Thyroid gland (tissue), 4 donors: ENCODE measurements around the gene CDPF1. TPM values are rescaled to one million over a fixed set of nuclear protein-coding genes. Genes with fewer than 3 reads are reported as not detected.

Experiments
- DNase-seq, 2 donors: peaks; one replicate each; pipeline ENCODE4 v3.0.0-alpha.2; 2019
- H3K27ac ChIP-seq, 3 donors: fragments of 200-600 bp; sonication (generic); 1 replicate in 2 of 3; 2 replicates in 1 of 3; pipeline ENCODE4 v1.5.1; 2016 to 2019; ENCODE audit warnings: mild to moderate bottlenecking in 1 of 3, moderate library complexity in 1 of 3
- H3K27me3 ChIP-seq: fragments of 200-600 bp; sonication (generic); one replicate; pipeline ENCODE4 v1.5.1; 2019
- H3K36me3 ChIP-seq, 2 donors: fragments of 200-600 bp; sonication (generic); one replicate each; pipeline ENCODE4 v1.5.1; 2016 to 2019
- H3K4me1 ChIP-seq, 2 donors: fragments of 200-600 bp; sonication (generic); one replicate each; pipeline ENCODE4 v1.5.1; 2017 to 2019
- H3K4me3 ChIP-seq, 3 donors: fragments of 200-600 bp; sonication (generic); replicated peaks in 1 of 3; 1 replicate in 2 of 3; 2 replicates in 1 of 3; pipeline ENCODE4 v1.5.1; 2016; ENCODE audit warnings: mild to moderate bottlenecking in 1 of 3
- H3K9me3 ChIP-seq: fragments of 200-600 bp; sonication (generic); one replicate; pipeline ENCODE4 v1.5.1; 2017
- POLR2A ChIP-seq, 2 donors: fragments of 450-650 bp; IDR thresholded peaks; one replicate each; pipeline ENCODE4 v1.6.1; 2017; ENCODE audit warnings: antibody characterized with exemption in 2 of 2, mild to moderate bottlenecking in 2 of 2, moderate library complexity in 1 of 2
- WGBS, 2 donors: methylation state at CpG; one replicate each; pipeline ENCODE4 v1.1.5; 2017; 5-methylcytosine and 5-hydroxymethylcytosine counted together
- intact Hi-C: fragments of 100-400 bp; cut with DNase I; formaldehyde crosslinking; loops from one replicate; pipeline ENCODE4 v1.15.1; 2023
- total RNA-seq, 4 donors: library from RNA; depleted of rRNA; stranded (reverse); fragments of >200 nt; gene quantifications; one replicate each; pipeline ENCODE4 v1.2.3, GENCODE V29; 2016
- TF ChIP-seq, protein P1 (sequence below), 6 experiments: fragments of 200-600 bp in 3 of 6; fragments of 450-650 bp in 3 of 6; sonication (generic) in 3 of 6; IDR thresholded peaks; one replicate each; pipeline ENCODE4 v1.5.1; 2016 to 2019; ENCODE audit warnings: antibody characterized with exemption in 6 of 6, mild to moderate bottlenecking in 2 of 6, inconsistent platforms in 1 of 6, moderate library complexity in 1 of 6

The CDPF1 gene
- total RNA-seq, 4 donors from 2014 or later: 12.8 to 34.4 (median 16.4) TPM

DNA sequence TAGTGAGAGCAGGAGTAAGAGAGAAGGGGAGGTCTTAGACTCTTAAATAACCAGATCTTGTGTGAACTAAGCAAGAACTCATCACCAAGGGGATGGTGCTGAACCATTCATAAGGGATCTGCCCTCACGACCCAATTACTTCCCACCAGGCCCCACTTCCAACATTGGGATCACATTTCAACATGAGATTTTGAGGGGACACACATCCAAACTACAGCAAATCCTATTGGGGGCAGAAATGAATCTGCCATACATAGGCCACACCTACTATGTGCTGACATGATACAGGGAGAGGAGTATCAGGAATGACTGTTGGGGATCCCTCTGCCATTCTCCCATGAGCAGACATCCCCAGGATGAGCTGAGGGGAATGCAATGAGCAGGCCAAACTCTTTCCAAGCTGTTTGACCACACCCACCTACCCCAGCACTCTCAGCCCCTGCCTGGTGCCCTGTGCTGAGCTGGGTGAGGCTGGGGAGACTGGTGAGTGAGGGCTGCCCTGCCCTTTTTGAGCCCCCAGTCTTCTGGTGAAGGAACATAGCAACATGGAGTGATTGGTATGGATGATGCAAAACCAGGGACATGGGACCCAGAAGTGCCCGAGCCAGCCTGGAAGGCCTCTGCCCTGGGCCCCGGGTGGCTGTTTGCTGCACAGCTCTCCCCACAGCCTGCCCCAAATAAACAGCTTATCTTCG, 45.3 kb upstream of the CDPF1 start:
- Histone ChIP-seq H3K9me3 (no peaks in the 10 kb centered on the region), H3K27ac (peak overlapping the region in 1 of 3 donors; percentile 86), H3K36me3 (peaks cover 6 to 7% of the 10 kb centered on the region in 2 donors), H3K4me1 (peaks cover 14 to 17% of the 10 kb centered on the region in 2 donors), H3K4me3 (no peak overlapping the region), H3K27me3 (no peaks in the 10 kb centered on the region)
- intact Hi-C loops: no loop called here
- 63 to 69% methylated on average over 4 of the region's 4 CpGs for WGBS, 2 donors
- no peak for TF ChIP-seq POLR2A (IDR thresholded peaks at IDR 0.05)
- TF ChIP-seq, protein P1, sequence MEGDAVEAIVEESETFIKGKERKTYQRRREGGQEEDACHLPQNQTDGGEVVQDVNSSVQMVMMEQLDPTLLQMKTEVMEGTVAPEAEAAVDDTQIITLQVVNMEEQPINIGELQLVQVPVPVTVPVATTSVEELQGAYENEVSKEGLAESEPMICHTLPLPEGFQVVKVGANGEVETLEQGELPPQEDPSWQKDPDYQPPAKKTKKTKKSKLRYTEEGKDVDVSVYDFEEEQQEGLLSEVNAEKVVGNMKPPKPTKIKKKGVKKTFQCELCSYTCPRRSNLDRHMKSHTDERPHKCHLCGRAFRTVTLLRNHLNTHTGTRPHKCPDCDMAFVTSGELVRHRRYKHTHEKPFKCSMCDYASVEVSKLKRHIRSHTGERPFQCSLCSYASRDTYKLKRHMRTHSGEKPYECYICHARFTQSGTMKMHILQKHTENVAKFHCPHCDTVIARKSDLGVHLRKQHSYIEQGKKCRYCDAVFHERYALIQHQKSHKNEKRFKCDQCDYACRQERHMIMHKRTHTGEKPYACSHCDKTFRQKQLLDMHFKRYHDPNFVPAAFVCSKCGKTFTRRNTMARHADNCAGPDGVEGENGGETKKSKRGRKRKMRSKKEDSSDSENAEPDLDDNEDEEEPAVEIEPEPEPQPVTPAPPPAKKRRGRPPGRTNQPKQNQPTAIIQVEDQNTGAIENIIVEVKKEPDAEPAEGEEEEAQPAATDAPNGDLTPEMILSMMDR (IDR thresholded peaks at IDR 0.05): no peak
- no peak for DNase-seq

DNA sequence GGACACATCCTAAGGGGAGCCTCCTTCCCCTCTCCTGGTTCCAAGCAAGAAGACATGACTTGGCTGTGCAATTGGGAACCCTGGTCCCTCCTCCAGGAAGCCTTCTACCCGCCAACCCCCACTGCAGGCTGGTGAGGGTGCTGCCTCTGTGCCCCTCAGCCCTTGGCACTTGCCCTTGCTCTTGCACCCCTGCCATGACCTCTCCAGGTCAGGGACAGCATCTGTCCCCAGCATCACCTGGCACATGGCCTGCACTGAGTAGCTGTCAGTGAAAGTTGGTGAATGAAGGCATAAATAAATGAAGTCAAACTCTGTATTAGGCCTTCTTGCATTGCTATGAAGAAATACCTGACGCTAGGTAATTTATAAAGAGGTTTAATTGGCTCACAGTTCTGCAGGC, 44.7 kb upstream of the CDPF1 start:
- WGBS, 2 donors: 92 to 100% methylated on average over 2 of the region's 2 CpGs
- Histone ChIP-seq H3K27ac (no peak overlapping the region), H3K4me3 (no peak overlapping the region), H3K9me3 (no peaks in the 10 kb centered on the region), H3K4me1 (peaks cover 14 to 17% of the 10 kb centered on the region in 2 donors), H3K27me3 (no peaks in the 10 kb centered on the region), H3K36me3 (peaks cover 6 to 10% of the 10 kb centered on the region in 2 donors)
- TF ChIP-seq, protein P1 (IDR thresholded peaks at IDR 0.05): no peak
- TF ChIP-seq POLR2A (IDR thresholded peaks at IDR 0.05): no peak
- no peak for DNase-seq
- intact Hi-C loops: no loop called here

DNA sequence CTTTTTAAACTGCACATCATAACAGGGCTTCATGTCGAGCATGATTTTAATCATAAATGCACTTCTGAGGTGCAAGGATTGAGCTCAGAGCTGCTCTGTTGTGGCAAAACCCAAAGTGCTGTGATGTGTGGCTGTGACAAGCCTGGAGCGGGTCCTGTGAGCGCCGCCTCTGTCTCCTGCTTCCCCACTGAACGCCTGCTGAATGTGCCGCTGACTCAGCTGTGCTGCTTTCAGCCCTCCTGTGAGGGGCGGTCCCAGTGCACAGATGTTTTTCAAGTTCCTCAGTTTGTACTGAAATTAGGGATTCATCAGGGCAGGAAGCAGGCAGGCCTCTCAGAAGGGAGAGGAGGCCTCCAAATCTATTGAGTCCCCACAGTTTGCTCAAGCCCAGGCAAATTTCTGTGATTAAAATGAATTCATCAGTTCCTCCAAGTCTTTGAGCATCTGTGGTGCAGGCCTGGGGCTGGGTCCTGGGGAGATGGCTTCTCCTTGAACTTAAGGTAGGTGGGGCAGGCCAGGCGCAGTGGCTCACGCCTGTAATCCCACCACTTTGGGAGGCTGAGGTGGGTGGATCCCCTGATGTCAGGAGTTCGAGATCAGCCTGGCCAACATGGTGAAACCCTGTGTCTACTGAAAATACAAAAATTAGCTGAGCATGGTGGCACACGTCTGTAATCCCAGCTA, 43.6 kb upstream of the CDPF1 start:
- Histone ChIP-seq H3K36me3 (peaks cover 6 to 13% of the 10 kb centered on the region in 2 donors), H3K27me3 (no peaks in the 10 kb centered on the region), H3K9me3 (no peaks in the 10 kb centered on the region), H3K4me1 (peaks cover 14 to 17% of the 10 kb centered on the region in 2 donors), H3K27ac (no peak overlapping the region), H3K4me3 (no peak overlapping the region)
- WGBS, 2 donors: 82 to 89% methylated on average over 9 to 10 of the region's 11 CpGs
- no peak for DNase-seq
- intact Hi-C loops: no loop called here
- TF ChIP-seq, protein P1 (IDR thresholded peaks at IDR 0.05): no peak
- no peak for TF ChIP-seq POLR2A (IDR thresholded peaks at IDR 0.05)

DNA sequence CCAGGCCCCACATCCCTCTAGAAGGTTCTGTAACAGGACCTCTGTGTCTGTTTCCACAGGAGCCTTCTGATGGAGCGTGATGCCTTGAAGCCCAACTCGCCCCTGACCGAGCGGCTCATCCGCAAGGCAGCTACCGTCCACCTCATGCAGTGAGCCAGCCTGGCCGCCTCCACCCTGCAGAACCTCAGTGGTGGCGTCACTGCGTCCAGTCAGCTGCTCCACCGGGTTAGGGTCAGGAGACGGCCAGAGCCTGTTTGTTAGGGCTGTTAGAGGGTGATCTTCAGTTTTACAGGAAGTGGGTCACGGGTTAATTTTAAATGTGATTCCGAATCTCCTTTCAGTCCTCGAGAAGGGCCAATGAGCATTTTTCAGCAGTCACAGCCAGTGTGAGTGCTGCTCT, 42.6 kb upstream of the CDPF1 start:
- no peak overlapping the region for H3K4me3 ChIP-seq
- 90 to 93% methylated on average over 6 to 14 of the region's 14 CpGs for WGBS, 2 donors
- no peak for DNase-seq
- H3K27me3 ChIP-seq: no peaks in the 10 kb centered on the region
- H3K36me3 ChIP-seq: peaks cover 6 to 13% of the 10 kb centered on the region in 2 donors
- TF ChIP-seq, protein P1 (IDR thresholded peaks at IDR 0.05): no peak
- no peak for TF ChIP-seq POLR2A (IDR thresholded peaks at IDR 0.05)
- intact Hi-C loops: no loop called here
- no peak overlapping the region for H3K27ac ChIP-seq
- H3K4me1 ChIP-seq: peaks cover 14 to 17% of the 10 kb centered on the region in 2 donors
- H3K9me3 ChIP-seq: no peaks in the 10 kb centered on the region

DNA sequence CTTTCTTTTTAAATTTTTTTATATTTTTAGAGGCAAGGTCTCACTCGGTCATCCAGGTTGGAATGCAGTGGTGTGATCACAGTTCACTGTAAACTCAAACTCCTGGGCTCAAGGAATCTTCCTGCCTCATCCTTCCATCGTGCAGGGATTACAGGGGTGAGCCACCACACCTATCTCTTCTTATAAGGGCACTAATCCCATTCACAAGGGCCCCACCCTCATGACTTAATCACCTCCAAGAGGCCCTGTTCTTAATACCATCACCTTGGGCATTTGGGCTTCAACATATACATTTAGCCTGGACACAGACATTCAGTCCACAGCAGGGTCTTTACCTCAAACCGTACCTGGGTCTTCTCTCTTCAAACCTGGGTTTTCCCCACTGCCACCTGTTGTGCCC, 42.1 kb upstream of the CDPF1 start:
- Histone ChIP-seq H3K36me3 (peaks cover 6 to 13% of the 10 kb centered on the region in 2 donors), H3K9me3 (no peaks in the 10 kb centered on the region), H3K4me1 (peaks cover 13 to 15% of the 10 kb centered on the region in 2 donors), H3K27me3 (no peaks in the 10 kb centered on the region), H3K27ac (no peak overlapping the region), H3K4me3 (no peak overlapping the region)
- no peak for TF ChIP-seq POLR2A (IDR thresholded peaks at IDR 0.05)
- TF ChIP-seq, protein P1 (IDR thresholded peaks at IDR 0.05): no peak
- DNase-seq: no peak
- intact Hi-C loops: no loop called here
- 82 to 96% methylated on average over 3 of the region's 3 CpGs for WGBS, 2 donors
